Upper lobe of left lung (tissue), 6 donors: ENCODE measurements around the gene ACSM4. TPM values are rescaled to one million over a fixed set of nuclear protein-coding genes. Genes with fewer than 3 reads are reported as not detected.

ENCODE experiments used
- ATAC-seq, 2 donors: fragments of 200-7000 bp; cut with Tn5 transposase; one replicate each; pipeline ENCODE4 v1.9.1; 2022; ENCODE audit warnings: mild to moderate bottlenecking in 2 of 2, moderate library complexity in 2 of 2; ENCODE audit not compliant: low FRiP score in 2 of 2
- DNase-seq, 2 donors: peaks; one replicate each; pipeline ENCODE4 v3.0.0-alpha.2; 2019 to 2020
- H3K27ac ChIP-seq, 4 donors: fragments of 200-600 bp; sonication (generic); one replicate each; pipeline ENCODE4 v1.5.1; 2016 to 2019
- H3K27me3 ChIP-seq, 4 donors: fragments of 200-600 bp; sonication (generic); one replicate each; pipeline ENCODE4 v1.5.1; 2017 to 2019
- H3K36me3 ChIP-seq, 4 donors: fragments of 200-600 bp; sonication (generic); one replicate each; pipeline ENCODE4 v1.5.1; 2016 to 2019
- H3K4me1 ChIP-seq, 4 donors: fragments of 200-600 bp; sonication (generic); one replicate each; pipeline ENCODE4 v1.5.1; 2018 to 2019
- H3K4me3 ChIP-seq, 4 donors: fragments of 200-600 bp; sonication (generic); one replicate each; pipeline ENCODE4 v1.5.1; 2017 to 2019; ENCODE audit warnings: mild to moderate bottlenecking in 2 of 4, moderate library complexity in 1 of 4
- H3K9me3 ChIP-seq, 4 donors: fragments of 200-600 bp; sonication (generic); one replicate each; pipeline ENCODE4 v1.5.1; 2018 to 2019
- EP300 ChIP-seq, 4 donors: sonication (generic); formaldehyde crosslinking; IDR thresholded peaks; one replicate each; pipeline ENCODE4 v1.5.1; 2017; ENCODE audit warnings: antibody characterized with exemption in 4 of 4, control low read depth in 2 of 4
- POLR2A ChIP-seq, 4 donors: fragments of 450-650 bp; IDR thresholded peaks; one replicate each; pipeline ENCODE4 v1.5.1; 2016 to 2017; ENCODE audit warnings: antibody characterized with exemption in 4 of 4, mild to moderate bottlenecking in 2 of 4
- POLR2AphosphoS5 ChIP-seq, 2 donors: sonication (generic); formaldehyde crosslinking; IDR thresholded peaks; one replicate each; pipeline ENCODE4 v1.5.1; 2017; ENCODE audit warnings: antibody characterized with exemption in 2 of 2
- WGBS, 2 donors: methylation state at CpG; one replicate each; pipeline ENCODE4 v1.1.5; 2017 to 2018; 5-methylcytosine and 5-hydroxymethylcytosine counted together
- total RNA-seq, 6 donors: library from RNA; depleted of rRNA in 4 of 6; stranded (reverse); fragments of >200 nt in 4 of 6; gene quantifications; one replicate each; pipeline versions ENCODE4 v1.1.0 to v1.2.1, GENCODE V29; 2016 to 2021
- TF ChIP-seq, protein P1 (sequence below), 6 experiments: fragments of 450-650 bp in 4 of 6; fragments of 200-600 bp in 2 of 6; sonication (generic) in 2 of 6; IDR thresholded peaks; one replicate each; pipeline ENCODE4 v1.5.1; 2016 to 2019; ENCODE audit warnings: antibody characterized with exemption in 6 of 6
- donor health status: DM: no; HTN: no; CAD: no; lungs with moderate emphysema.
- donor health status: DM: no; HTN: yes; CAD: no; lungs with severe emphysema.

Gene ACSM4
- total RNA-seq, 6 donors from 2014 or later = not detected

DNA sequence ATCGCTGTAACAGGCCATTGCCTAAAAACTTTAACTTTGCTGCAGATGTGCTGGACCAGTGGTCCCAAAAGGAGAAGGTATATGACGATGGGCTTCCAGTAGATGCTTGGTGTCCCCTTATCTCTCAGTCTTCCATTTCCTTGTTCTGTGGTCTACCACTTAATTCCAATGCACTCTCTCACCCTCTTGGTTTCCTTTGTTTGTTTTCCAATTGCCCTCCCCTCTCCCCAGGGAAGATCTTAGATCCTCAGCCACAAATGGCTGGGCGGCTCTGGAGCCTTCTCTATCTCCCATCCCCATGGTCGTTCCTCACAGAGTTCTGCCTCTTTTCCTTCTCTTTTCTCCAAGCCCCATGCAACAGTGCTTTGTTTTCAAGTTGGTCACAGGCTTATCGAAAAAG lies 584 bp downstream of the ACSM4 start:
- no peak for DNase-seq
- H3K4me3 ChIP-seq = no peak overlapping the region

GRCh38 chr12:7310070-7310469 lies 6.2 kb downstream of the ACSM4 start:
- 91 to 94% methylated on average over 4 of the region's 4 CpGs for WGBS, 2 donors
- DNase-seq = no peak

More for the DNA sequence above, 584 bp downstream of the ACSM4 start:
- no peaks in the 10 kb centered on the region for H3K9me3 ChIP-seq
- H3K27me3 ChIP-seq = no peaks in the 10 kb centered on the region
- no peak for ATAC-seq
- no peak overlapping the region for H3K27ac ChIP-seq
- H3K36me3 ChIP-seq = no peaks in the 10 kb centered on the region
- no peak for TF ChIP-seq POLR2AphosphoS5 (IDR thresholded peaks at IDR 0.05)
- TF ChIP-seq POLR2A (IDR thresholded peaks at IDR 0.05) = no peak
- TF ChIP-seq, protein P1, sequence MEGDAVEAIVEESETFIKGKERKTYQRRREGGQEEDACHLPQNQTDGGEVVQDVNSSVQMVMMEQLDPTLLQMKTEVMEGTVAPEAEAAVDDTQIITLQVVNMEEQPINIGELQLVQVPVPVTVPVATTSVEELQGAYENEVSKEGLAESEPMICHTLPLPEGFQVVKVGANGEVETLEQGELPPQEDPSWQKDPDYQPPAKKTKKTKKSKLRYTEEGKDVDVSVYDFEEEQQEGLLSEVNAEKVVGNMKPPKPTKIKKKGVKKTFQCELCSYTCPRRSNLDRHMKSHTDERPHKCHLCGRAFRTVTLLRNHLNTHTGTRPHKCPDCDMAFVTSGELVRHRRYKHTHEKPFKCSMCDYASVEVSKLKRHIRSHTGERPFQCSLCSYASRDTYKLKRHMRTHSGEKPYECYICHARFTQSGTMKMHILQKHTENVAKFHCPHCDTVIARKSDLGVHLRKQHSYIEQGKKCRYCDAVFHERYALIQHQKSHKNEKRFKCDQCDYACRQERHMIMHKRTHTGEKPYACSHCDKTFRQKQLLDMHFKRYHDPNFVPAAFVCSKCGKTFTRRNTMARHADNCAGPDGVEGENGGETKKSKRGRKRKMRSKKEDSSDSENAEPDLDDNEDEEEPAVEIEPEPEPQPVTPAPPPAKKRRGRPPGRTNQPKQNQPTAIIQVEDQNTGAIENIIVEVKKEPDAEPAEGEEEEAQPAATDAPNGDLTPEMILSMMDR (IDR thresholded peaks at IDR 0.05) = no peak
- TF ChIP-seq EP300 (IDR thresholded peaks at IDR 0.05) = no peak
- 54 to 58% methylated on average over 5 of the region's 5 CpGs for WGBS, 2 donors
- no peaks in the 10 kb centered on the region for H3K4me1 ChIP-seq

DNA sequence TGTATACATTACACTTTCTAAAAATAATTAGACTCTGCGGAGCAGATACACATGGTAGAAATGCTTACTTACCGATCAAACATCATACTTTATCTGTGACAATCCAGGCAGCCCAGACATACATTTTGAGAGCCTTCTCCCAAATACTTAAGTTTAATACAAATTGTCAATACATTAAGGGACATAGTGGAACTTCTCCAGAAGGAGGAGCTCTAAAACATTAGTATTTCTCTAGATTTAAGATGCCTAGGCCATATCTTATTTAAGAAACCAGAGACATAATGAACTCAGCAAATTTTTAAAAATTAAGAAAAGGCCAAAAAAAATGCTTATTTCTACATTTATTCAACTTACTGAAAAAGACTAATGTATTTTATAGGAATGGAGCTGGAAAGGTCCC lies 16.1 kb downstream of the ACSM4 start:
- no peaks in the 10 kb centered on the region for H3K36me3 ChIP-seq
- DNase-seq (no peak), ATAC-seq (no peak)
- TF ChIP-seq, protein P1 (IDR thresholded peaks at IDR 0.05) = no peak
- TF ChIP-seq EP300 (IDR thresholded peaks at IDR 0.05) (no peak), POLR2AphosphoS5 (IDR thresholded peaks at IDR 0.05) (no peak), POLR2A (IDR thresholded peaks at IDR 0.05) (no peak)
- WGBS, 2 donors = 82 to 83% methylated on average over 2 of the region's 2 CpGs
- H3K4me1 ChIP-seq = no peaks in the 10 kb centered on the region
- H3K9me3 ChIP-seq = no peaks in the 10 kb centered on the region
- H3K4me3 ChIP-seq = no peak overlapping the region
- H3K27me3 ChIP-seq = no peaks in the 10 kb centered on the region
- H3K27ac ChIP-seq = no peak overlapping the region

More at GRCh38 chr12:7310070-7310469, 6.2 kb downstream of the ACSM4 start:
- TF ChIP-seq POLR2AphosphoS5 (IDR thresholded peaks at IDR 0.05) (no peak), POLR2A (IDR thresholded peaks at IDR 0.05) (no peak), EP300 (IDR thresholded peaks at IDR 0.05) (no peak)
- TF ChIP-seq, protein P1 (IDR thresholded peaks at IDR 0.05) = no peak
- no peak for ATAC-seq
- no peak overlapping the region for H3K27ac ChIP-seq
- no peaks in the 10 kb centered on the region for H3K9me3 ChIP-seq
- H3K4me1 ChIP-seq = no peaks in the 10 kb centered on the region
- H3K36me3 ChIP-seq = no peaks in the 10 kb centered on the region
- no peak overlapping the region for H3K4me3 ChIP-seq
- H3K27me3 ChIP-seq = no peaks in the 10 kb centered on the region

GRCh38 chr12:7321624-7322023 lies 17.8 kb downstream of the ACSM4 start:
- Histone ChIP-seq H3K27me3 (no peaks in the 10 kb centered on the region), H3K27ac (no peak overlapping the region), H3K9me3 (no peaks in the 10 kb centered on the region), H3K4me3 (no peak overlapping the region), H3K4me1 (no peaks in the 10 kb centered on the region), H3K36me3 (no peaks in the 10 kb centered on the region)
- no peak for DNase-seq
- TF ChIP-seq POLR2AphosphoS5 (IDR thresholded peaks at IDR 0.05) = no peak
- TF ChIP-seq, protein P1 (IDR thresholded peaks at IDR 0.05) = no peak
- no peak for TF ChIP-seq EP300 (IDR thresholded peaks at IDR 0.05)
- TF ChIP-seq POLR2A (IDR thresholded peaks at IDR 0.05) = no peak
- ATAC-seq = no peak
- WGBS, 2 donors = 63 to 66% methylated on average over 2 of the region's 2 CpGs

GRCh38 chr12:7322599-7322998 lies 18.7 kb downstream of the ACSM4 start:
- WGBS, 2 donors = 84 to 85% methylated on average over 5 of the region's 5 CpGs
- TF ChIP-seq, protein P1 (IDR thresholded peaks at IDR 0.05) = no peak
- TF ChIP-seq EP300 (IDR thresholded peaks at IDR 0.05) = no peak
- no peak for TF ChIP-seq POLR2A (IDR thresholded peaks at IDR 0.05)
- no peak for TF ChIP-seq POLR2AphosphoS5 (IDR thresholded peaks at IDR 0.05)

More at GRCh38 chr12:7322599-7322998, 18.7 kb downstream of the ACSM4 start:
- no peak overlapping the region for H3K4me3 ChIP-seq
- DNase-seq = no peak
- H3K27ac ChIP-seq = no peak overlapping the region
- H3K36me3 ChIP-seq = no peaks in the 10 kb centered on the region
- ATAC-seq = no peak
- no peaks in the 10 kb centered on the region for H3K9me3 ChIP-seq
- no peaks in the 10 kb centered on the region for H3K27me3 ChIP-seq
- no peaks in the 10 kb centered on the region for H3K4me1 ChIP-seq
